ENCODE results near the gene KANSL1.

GRCh38 chr17:46027048-46027975, 165.9 kb downstream of the KANSL1 start:
- TF ChIP-seq CTCF (IDR thresholded peaks at IDR 0.05): no peak
- TF ChIP-seq POLR2A (IDR thresholded peaks at IDR 0.05): no peak
